SK-N-SH (cell line): ENCODE results near the gene MATN4. TPM values are rescaled to one million over a fixed set of nuclear protein-coding genes. Genes with fewer than 3 reads are reported as not detected.

Experiments used
- CTCF ChIA-PET: fragments of 300-600, 350-600 bp; formaldehyde crosslinking; extraction: SDS; loops from one replicate; lab custom pipeline; 2021; lab: Yijun Ruan, JAX
- POLR2A ChIA-PET: fragments of 350-600 bp; sonication (Branson Sonifier 250); formaldehyde crosslinking; extraction: SDS; loops from one replicate; lab custom pipeline; 2020; ENCODE audit warnings: antibody characterized with exemption, inconsistent platforms; lab: Yijun Ruan, JAX
- DNase-seq: peaks from one replicate; pipeline ENCODE4 v3.0.0; 2012
- H2AFZ ChIP-seq: fragments of 200-600 bp; sonication (generic); 2 replicates; pipeline ENCODE4 v1.8.1; 2016; ENCODE audit warnings: antibody characterized with exemption, mild to moderate bottlenecking, low read depth
- H3F3A ChIP-seq: fragments of 200-600 bp; sonication (generic); replicated peaks from 2 replicates; pipeline ENCODE3; 2016; ENCODE audit warnings: antibody characterized with exemption, mild to moderate bottlenecking; ENCODE audit not compliant: insufficient read depth
- H3K27ac ChIP-seq, 2 experiments: fragments of 200-500 bp in 1 of 2; fragments of 200-600 bp in 1 of 2; sonication (Bioruptor generic) in 1 of 2; sonication (generic), shearing (Covaris generic) in 1 of 2; 2 replicates each; pipeline versions ENCODE4 v1.5.1 to v1.6.1; 2014 to 2016; ENCODE audit warnings: low read depth in 2 of 2, inconsistent platforms in 1 of 2, low read length in 1 of 2, mild to moderate bottlenecking in 1 of 2, mixed read lengths in 1 of 2
- H3K27me3 ChIP-seq: fragments of 200-600 bp; sonication (generic), shearing (Covaris generic); 2 replicates; pipeline ENCODE4 v1.6.1; 2016; ENCODE audit warnings: mixed run types; ENCODE audit not compliant: insufficient read depth
- H3K36me3 ChIP-seq, 2 experiments: fragments of 200-500 bp in 1 of 2; fragments of 200-600 bp in 1 of 2; sonication (Bioruptor generic) in 1 of 2; sonication (generic) in 1 of 2; replicated peaks in 1 of 2; 2 replicates each; pipeline versions ENCODE3 to v1.5.1; 2014 to 2016; ENCODE audit warnings: low read length in 1 of 2, mild to moderate bottlenecking in 1 of 2; ENCODE audit not compliant: insufficient read depth in 2 of 2, control insufficient read depth in 1 of 2
- H3K4me1 ChIP-seq, 2 experiments: fragments of 200-500 bp in 1 of 2; fragments of 200-600 bp in 1 of 2; sonication (Bioruptor generic) in 1 of 2; sonication (generic), shearing (Covaris generic) in 1 of 2; 2 replicates each; pipeline versions ENCODE4 v1.5.1 to v1.6.1; 2014 to 2016; ENCODE audit warnings: low read depth in 1 of 2, low read length in 1 of 2, mixed run types in 1 of 2; ENCODE audit not compliant: insufficient read depth in 2 of 2, control insufficient read depth in 1 of 2
- H3K4me2 ChIP-seq: fragments of 200-600 bp; sonication (generic), shearing (Covaris generic); 2 replicates; pipeline ENCODE4 v1.6.1; 2017; ENCODE audit warnings: mixed run types
- H3K4me3 ChIP-seq, 2 experiments: fragments of 200-500 bp in 1 of 2; fragments of 200-600 bp in 1 of 2; sonication (Bioruptor generic) in 1 of 2; sonication (generic), shearing (Covaris generic) in 1 of 2; 2 replicates each; pipeline versions ENCODE4 v1.5.1 to v1.8.1; 2014 to 2016; ENCODE audit warnings: low read depth in 2 of 2, inconsistent platforms in 1 of 2, low read length in 1 of 2, mild to moderate bottlenecking in 1 of 2, mixed read lengths in 1 of 2, moderate library complexity in 1 of 2
- H3K79me2 ChIP-seq: fragments of 200-600 bp; sonication (generic); 2 replicates; pipeline ENCODE4 v1.8.1; 2017; ENCODE audit warnings: mild to moderate bottlenecking; ENCODE audit not compliant: insufficient read depth
- H3K9ac ChIP-seq: fragments of 200-600 bp; sonication (generic); 2 replicates; pipeline ENCODE4 v1.6.1; 2017; ENCODE audit warnings: mixed run types
- H3K9me2 ChIP-seq: fragments of 200-600 bp; sonication (generic); 2 replicates; pipeline ENCODE4 v1.6.1; 2017; ENCODE audit warnings: mixed run types
- H3K9me3 ChIP-seq: fragments of 200-600 bp; sonication (generic); 2 replicates; pipeline ENCODE4 v1.6.1; 2017; ENCODE audit warnings: mixed run types, mild to moderate bottlenecking, moderate library complexity
- H4K20me1 ChIP-seq: fragments of 200-600 bp; sonication (generic); 2 replicates; pipeline ENCODE4 v1.6.1; 2017; ENCODE audit warnings: mild to moderate bottlenecking, mixed run types; ENCODE audit not compliant: insufficient read depth
- CHD2 ChIP-seq: fragments of 150-350 bp; IDR thresholded peaks from 2 replicates; pipeline ENCODE4 v1.6.1; 2018; ENCODE audit warnings: low read length; ENCODE audit not compliant: partially characterized antibody
- ELF1 ChIP-seq: IDR thresholded peaks from 2 replicates; pipeline ENCODE4 v1.4.0; 2012
- EP300 ChIP-seq, 2 experiments: IDR thresholded peaks; 2 replicates each; pipeline versions ENCODE4 v1.4.0 to v1.6.1; 2012; ENCODE audit warnings: borderline replicate concordance in 1 of 2, low read depth in 1 of 2, low read length in 1 of 2
- EZH2phosphoT487 ChIP-seq: fragments of 200-600 bp; sonication (generic); IDR thresholded peaks from 2 replicates; pipeline ENCODE4 v1.6.1; 2017; ENCODE audit warnings: low read depth, mixed run types, mild to moderate bottlenecking, antibody characterized with exemption, moderate library complexity, borderline replicate concordance
- FOSL2 ChIP-seq: IDR thresholded peaks from 2 replicates; pipeline ENCODE4 v1.4.0; 2012; ENCODE audit warnings: low read depth, mild to moderate bottlenecking, moderate library complexity, borderline replicate concordance
- FOXM1 ChIP-seq: IDR thresholded peaks from 2 replicates; pipeline ENCODE4 v1.4.0; 2012; ENCODE audit warnings: low read depth, mild to moderate bottlenecking
- GABPA ChIP-seq: IDR thresholded peaks from 2 replicates; pipeline ENCODE4 v1.4.0; 2012; ENCODE audit warnings: low read depth, mild to moderate bottlenecking
- GATA2 ChIP-seq: sonication (generic); formaldehyde crosslinking; IDR thresholded peaks from 2 replicates; pipeline ENCODE4 v1.5.0; 2020; ENCODE audit warnings: mild to moderate bottlenecking, missing genetic modification reagents
- JUND ChIP-seq: IDR thresholded peaks from 2 replicates; pipeline ENCODE4 v1.4.0; 2012
- MXI1 ChIP-seq: IDR thresholded peaks from 2 replicates; pipeline ENCODE4 v1.6.1; 2012; ENCODE audit warnings: mild to moderate bottlenecking, low read depth, low read length, improper control_type of control experiment
- NFIC ChIP-seq: IDR thresholded peaks from 2 replicates; pipeline ENCODE4 v1.4.0; 2012; ENCODE audit warnings: borderline replicate concordance
- RCOR1 ChIP-seq: fragments of 150-350 bp; IDR thresholded peaks from 2 replicates; pipeline ENCODE4 v1.6.1; 2017; ENCODE audit warnings: antibody characterized with exemption, low read length
- SMC3 ChIP-seq: IDR thresholded peaks from 2 replicates; pipeline ENCODE4 v1.6.1; 2012; ENCODE audit warnings: low read depth, low read length, improper control_type of control experiment
- TAF1 ChIP-seq: IDR thresholded peaks from 2 replicates; pipeline ENCODE4 v1.6.1; 2012; ENCODE audit warnings: low read depth, mild to moderate bottlenecking, low read length, moderate library complexity, borderline replicate concordance
- YY1 ChIP-seq: IDR thresholded peaks from 2 replicates; pipeline ENCODE4 v1.4.0; 2012; ENCODE audit warnings: low read depth, mild to moderate bottlenecking
- WGBS: methylation state at CpG from one replicate; pipeline ENCODE4 v1.1.6; 2017; ENCODE audit warnings: low lambda C conversion rate; 5-methylcytosine and 5-hydroxymethylcytosine counted together
- polyA plus RNA-seq, 3 experiments: library from polyadenylated mRNA; depleted of rRNA; stranded (reverse); fragments of >200 nt; gene quantifications; 2 replicates each; pipeline ENCODE4 v1.2.3, GENCODE V29; 2012
- TF ChIP-seq, protein P1 (sequence below): fragments of 150-350 bp; IDR thresholded peaks from 2 replicates; pipeline ENCODE4 v1.6.1; 2016; ENCODE audit warnings: mild to moderate bottlenecking, low read depth, low read length
- TF ChIP-seq, protein P2 (sequence below): IDR thresholded peaks from 2 replicates; pipeline ENCODE4; 2012
- TF ChIP-seq, protein P3 (sequence below): IDR thresholded peaks from 2 replicates; pipeline ENCODE4 v1.4.0; 2012; ENCODE audit warnings: low read depth
- TF ChIP-seq, protein P4 (sequence below): IDR thresholded peaks from 2 replicates; pipeline ENCODE4 v1.4.0; 2012; ENCODE audit warnings: low read depth, borderline replicate concordance
- TF ChIP-seq, protein P5 (sequence below): IDR thresholded peaks from 2 replicates; pipeline ENCODE4 v1.4.0; 2012; ENCODE audit warnings: low read depth, borderline replicate concordance

MATN4 gene
- polyA plus RNA-seq, 1 of the 3 experiments (the other 2 are of a cell fraction): 0.16 TPM

DNA sequence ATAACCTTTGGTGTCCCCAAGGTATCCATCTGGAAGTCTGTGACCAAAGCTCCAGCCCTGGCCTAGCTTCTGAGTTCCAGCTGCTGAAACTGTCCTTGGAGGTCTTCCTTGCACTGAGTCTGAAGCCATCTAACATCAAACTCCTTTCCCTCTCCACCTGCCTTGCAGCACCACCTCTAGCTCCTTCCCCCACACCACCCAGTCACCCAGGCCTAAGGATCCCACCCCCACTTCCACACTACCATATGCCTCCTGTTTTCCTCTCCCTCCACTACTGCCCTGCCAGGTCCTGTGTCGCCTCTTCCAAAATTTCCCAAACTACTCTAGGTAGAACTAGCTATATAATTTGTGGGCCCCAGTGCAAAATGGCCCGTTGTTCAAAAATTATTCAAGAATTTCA, 10.8 kb upstream of the MATN4 start:
- Histone ChIP-seq H3K36me3 (no peaks in the 10 kb centered on the region), H3K27ac (no peak overlapping the region), H3K9ac (no peak overlapping the region), H3K9me3 (no peaks in the 10 kb centered on the region), H2AFZ (no peak overlapping the region), H4K20me1 (no peaks in the 10 kb centered on the region), H3F3A (peaks cover 4% of the 10 kb centered on the region), H3K4me2 (no peak overlapping the region), H3K27me3 (peaks cover 12% of the 10 kb centered on the region; the same call in 1 of the 2 replicates), H3K4me1 (peaks cover 0 to 4% of the 10 kb centered on the region in 2 experiments; a peak in 1 of 4 replicates), H3K79me2 (no peaks in the 10 kb centered on the region), H3K4me3 (no peak overlapping the region), H3K9me2 (no peaks in the 10 kb centered on the region)
- ChIA-PET CTCF (interaction anchor here (0.6 to 9.8 kb wide), 44 partner anchors 10 to 516 kb away, joined by 3 to 122 read pairs (median 4); partner anchors contain the start of genes DNTTIP1, MATN4, PIGT and RBPJL), POLR2A (interaction anchor here (0.7 to 1.9 kb wide), 4 partner anchors 23 to 452 kb away, joined by 3 to 5 read pairs (median 4); partner anchors contain the start of gene SYS1)
- 60% methylated on average over 2 of the region's 2 CpGs for WGBS
- no peak for DNase-seq
- TF ChIP-seq GATA2 (CRISPR knock-in tag) (no peak), FOXM1 (no peak), ELF1 (no peak), RCOR1 (no peak), YY1 (no peak), FOSL2 (no peak), GABPA (no peak), CHD2 (no peak), EZH2phosphoT487 (no peak), SMC3 (no peak), TAF1 (no peak), MXI1 (no peak), JUND (no peak), NFIC (no peak), EP300 (IDR thresholded peaks at IDR 0.05; ENCODE audit: borderline replicate concordance in 1 of 2, low read depth in 1 of 2, low read length in 1 of 2) (no peak)
- TF ChIP-seq, protein P1, sequence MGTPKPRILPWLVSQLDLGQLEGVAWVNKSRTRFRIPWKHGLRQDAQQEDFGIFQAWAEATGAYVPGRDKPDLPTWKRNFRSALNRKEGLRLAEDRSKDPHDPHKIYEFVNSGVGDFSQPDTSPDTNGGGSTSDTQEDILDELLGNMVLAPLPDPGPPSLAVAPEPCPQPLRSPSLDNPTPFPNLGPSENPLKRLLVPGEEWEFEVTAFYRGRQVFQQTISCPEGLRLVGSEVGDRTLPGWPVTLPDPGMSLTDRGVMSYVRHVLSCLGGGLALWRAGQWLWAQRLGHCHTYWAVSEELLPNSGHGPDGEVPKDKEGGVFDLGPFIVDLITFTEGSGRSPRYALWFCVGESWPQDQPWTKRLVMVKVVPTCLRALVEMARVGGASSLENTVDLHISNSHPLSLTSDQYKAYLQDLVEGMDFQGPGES: no peak
- TF ChIP-seq, protein P2, sequence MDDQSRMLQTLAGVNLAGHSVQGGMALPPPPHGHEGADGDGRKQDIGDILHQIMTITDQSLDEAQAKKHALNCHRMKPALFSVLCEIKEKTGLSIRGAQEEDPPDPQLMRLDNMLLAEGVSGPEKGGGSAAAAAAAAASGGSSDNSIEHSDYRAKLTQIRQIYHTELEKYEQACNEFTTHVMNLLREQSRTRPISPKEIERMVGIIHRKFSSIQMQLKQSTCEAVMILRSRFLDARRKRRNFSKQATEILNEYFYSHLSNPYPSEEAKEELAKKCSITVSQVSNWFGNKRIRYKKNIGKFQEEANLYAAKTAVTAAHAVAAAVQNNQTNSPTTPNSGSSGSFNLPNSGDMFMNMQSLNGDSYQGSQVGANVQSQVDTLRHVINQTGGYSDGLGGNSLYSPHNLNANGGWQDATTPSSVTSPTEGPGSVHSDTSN: no peak
- TF ChIP-seq, protein P3, sequence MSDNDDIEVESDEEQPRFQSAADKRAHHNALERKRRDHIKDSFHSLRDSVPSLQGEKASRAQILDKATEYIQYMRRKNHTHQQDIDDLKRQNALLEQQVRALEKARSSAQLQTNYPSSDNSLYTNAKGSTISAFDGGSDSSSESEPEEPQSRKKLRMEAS: no peak
- TF ChIP-seq, protein P4, sequence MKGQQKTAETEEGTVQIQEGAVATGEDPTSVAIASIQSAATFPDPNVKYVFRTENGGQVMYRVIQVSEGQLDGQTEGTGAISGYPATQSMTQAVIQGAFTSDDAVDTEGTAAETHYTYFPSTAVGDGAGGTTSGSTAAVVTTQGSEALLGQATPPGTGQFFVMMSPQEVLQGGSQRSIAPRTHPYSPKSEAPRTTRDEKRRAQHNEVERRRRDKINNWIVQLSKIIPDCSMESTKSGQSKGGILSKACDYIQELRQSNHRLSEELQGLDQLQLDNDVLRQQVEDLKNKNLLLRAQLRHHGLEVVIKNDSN: no peak
- TF ChIP-seq, protein P5, sequence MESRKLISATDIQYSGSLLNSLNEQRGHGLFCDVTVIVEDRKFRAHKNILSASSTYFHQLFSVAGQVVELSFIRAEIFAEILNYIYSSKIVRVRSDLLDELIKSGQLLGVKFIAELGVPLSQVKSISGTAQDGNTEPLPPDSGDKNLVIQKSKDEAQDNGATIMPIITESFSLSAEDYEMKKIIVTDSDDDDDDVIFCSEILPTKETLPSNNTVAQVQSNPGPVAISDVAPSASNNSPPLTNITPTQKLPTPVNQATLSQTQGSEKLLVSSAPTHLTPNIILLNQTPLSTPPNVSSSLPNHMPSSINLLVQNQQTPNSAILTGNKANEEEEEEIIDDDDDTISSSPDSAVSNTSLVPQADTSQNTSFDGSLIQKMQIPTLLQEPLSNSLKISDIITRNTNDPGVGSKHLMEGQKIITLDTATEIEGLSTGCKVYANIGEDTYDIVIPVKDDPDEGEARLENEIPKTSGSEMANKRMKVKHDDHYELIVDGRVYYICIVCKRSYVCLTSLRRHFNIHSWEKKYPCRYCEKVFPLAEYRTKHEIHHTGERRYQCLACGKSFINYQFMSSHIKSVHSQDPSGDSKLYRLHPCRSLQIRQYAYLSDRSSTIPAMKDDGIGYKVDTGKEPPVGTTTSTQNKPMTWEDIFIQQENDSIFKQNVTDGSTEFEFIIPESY: no peak
